Adipose tissue (tissue), 3 donors: ENCODE results near the gene NME9. TPM values are rescaled to one million over a fixed set of nuclear protein-coding genes. Genes with fewer than 3 reads are reported as not detected.

Source experiments
- H3K27ac ChIP-seq: one replicate; pipeline ENCODE4 v1.5.1; 2013; ENCODE audit warnings: low read depth, low read length
- WGBS, 3 donors: extraction: QIAGEN DNeasy Blood & Tissue Kit; methylation state at CpG; one replicate each; pipeline ENCODE4 v1.1.7; 2013; 5-methylcytosine and 5-hydroxymethylcytosine counted together
- polyA plus RNA-seq, 3 donors: library from polyadenylated mRNA; stranded (reverse); fragments of 200-250 nt; gene quantifications; one replicate each; pipeline ENCODE4 v1.2.3, GENCODE V29; 2013
- donor health status: healthy with polysubstance abuse.
- donor health status: Bipolar disorder and iron deficiency.
- donor health status: healthy.

The NME9 gene
- polyA plus RNA-seq, 3 donors, result 0.15 to 0.74 (median 0.56) TPM

GRCh38 chr3:138253609-138254008 is 76.0 kb downstream of the NME9 start:
- H3K27ac ChIP-seq, result no peak overlapping the region
- WGBS, 3 donors, result 93 to 97% (median 94%) methylated on average over 1 of the region's 1 CpG

Other genes starting within 250 kb of the NME9 start
- gene DZIP1L, start 214.2 kb downstream of the NME9 start, polyA plus RNA-seq, result 1 to 10 TPM; 2.6 to 5.3 (median 3.4) TPM
- gene A4GNT, start 197.5 kb downstream of the NME9 start, polyA plus RNA-seq, result under 1 TPM in 2 of 3 donors, not detected in 1; 0.14 to 0.18 TPM
- 1 to 10 TPM; 4.3 to 7.0 (median 5.5) TPM for gene DBR1, start 154.9 kb downstream of the NME9 start, polyA plus RNA-seq
- 10 to 100 TPM in 2 of 3 donors, 1 to 10 TPM in 1; 9.1 to 32.1 (median 17.0) TPM for gene ARMC8, start 142.6 kb downstream of the NME9 start, polyA plus RNA-seq
- gene MRAS, start 18.7 kb upstream of the NME9 start, polyA plus RNA-seq, result 100 to 1,000 TPM in 1 of 3 donors, 10 to 100 TPM in 2; 22.0 to 182 (median 55.7) TPM
- gene ESYT3, start 104.8 kb upstream of the NME9 start, polyA plus RNA-seq, result 1 to 10 TPM in 1 of 3 donors, under 1 TPM in 1, not detected in 1; 0.22 to 1.2 TPM